HG03196 (cell line): ENCODE data around the gene CD6.

Experiments
- ATAC-seq: cut with Tn5 transposase; IDR thresholded peaks from one replicate; pipeline ENCODE4 v1.9.1; 2021; ENCODE audit not compliant: unreplicated experiment

The CD6 gene, protein sequence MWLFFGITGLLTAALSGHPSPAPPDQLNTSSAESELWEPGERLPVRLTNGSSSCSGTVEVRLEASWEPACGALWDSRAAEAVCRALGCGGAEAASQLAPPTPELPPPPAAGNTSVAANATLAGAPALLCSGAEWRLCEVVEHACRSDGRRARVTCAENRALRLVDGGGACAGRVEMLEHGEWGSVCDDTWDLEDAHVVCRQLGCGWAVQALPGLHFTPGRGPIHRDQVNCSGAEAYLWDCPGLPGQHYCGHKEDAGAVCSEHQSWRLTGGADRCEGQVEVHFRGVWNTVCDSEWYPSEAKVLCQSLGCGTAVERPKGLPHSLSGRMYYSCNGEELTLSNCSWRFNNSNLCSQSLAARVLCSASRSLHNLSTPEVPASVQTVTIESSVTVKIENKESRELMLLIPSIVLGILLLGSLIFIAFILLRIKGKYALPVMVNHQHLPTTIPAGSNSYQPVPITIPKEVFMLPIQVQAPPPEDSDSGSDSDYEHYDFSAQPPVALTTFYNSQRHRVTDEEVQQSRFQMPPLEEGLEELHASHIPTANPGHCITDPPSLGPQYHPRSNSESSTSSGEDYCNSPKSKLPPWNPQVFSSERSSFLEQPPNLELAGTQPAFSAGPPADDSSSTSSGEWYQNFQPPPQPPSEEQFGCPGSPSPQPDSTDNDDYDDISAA

GRCh38 chr11:60971520-60971919 is at the start of gene CD6:
Gene CD6 (plus strand): TSS chr11:60971680. CDS start chr11:60971866, 186 bp downstream.
- no peak for ATAC-seq

DNA sequence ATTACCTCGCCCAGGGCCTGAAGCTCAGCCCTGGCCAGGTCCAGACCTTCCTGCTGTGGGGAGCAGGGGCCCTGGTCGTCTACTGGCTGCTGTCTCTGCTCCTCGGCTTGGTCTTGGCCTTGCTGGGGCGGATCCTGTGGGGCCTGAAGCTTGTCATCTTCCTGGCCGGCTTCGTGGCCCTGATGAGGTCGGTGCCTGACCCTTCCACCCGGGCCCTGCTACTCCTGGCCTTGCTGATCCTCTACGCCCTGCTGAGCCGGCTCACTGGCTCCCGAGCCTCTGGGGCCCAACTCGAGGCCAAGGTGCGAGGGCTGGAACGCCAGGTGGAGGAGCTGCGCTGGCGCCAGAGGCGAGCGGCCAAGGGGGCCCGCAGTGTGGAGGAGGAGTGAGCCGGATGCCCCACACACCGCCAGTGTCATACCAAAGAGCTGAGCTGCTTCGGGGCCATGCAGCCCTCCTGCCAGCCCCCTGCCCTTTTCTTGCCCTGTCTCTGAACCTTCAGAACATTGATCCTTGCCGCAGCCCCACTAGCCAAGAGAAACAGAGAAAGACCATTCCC is 49.6 kb upstream of the CD6 start:
- no peak for ATAC-seq

- no peak for ATAC-seq
These were observed 48.6 kb upstream of the CD6 start for GRCh38 chr11:60922906-60923305.

DNA sequence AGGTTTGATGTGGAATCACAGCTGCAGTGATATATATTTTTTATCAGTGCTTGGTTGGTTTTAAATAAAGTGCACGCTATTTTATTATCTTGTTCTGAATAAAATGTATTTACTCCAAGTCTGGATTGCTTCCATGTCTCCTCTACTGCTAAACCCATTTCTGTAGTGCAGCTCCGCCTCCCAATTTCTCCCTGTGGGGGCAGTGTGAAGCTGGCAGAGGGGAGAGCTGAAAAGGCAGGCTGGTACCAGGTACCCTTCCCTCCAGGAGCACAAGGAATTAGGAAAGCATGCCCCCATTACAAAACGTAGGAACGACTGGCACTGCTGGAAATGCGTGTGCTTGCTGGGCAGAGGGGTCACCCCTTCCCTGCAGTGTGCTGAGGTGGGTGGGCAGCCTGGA is 48.2 kb upstream of the CD6 start:
- ATAC-seq: no peak

GRCh38 chr11:60923800-60924109 is 47.7 kb upstream of the CD6 start:
- no peak for ATAC-seq

GRCh38 chr11:60924110-60924905 is 47.2 kb upstream of the CD6 start, which contains the start of gene TMEM132A:
Gene TMEM132A (plus strand): TSS chr11:60924460. CDS start chr11:60924634, 174 bp downstream.
- ATAC-seq: no peak

DNA sequence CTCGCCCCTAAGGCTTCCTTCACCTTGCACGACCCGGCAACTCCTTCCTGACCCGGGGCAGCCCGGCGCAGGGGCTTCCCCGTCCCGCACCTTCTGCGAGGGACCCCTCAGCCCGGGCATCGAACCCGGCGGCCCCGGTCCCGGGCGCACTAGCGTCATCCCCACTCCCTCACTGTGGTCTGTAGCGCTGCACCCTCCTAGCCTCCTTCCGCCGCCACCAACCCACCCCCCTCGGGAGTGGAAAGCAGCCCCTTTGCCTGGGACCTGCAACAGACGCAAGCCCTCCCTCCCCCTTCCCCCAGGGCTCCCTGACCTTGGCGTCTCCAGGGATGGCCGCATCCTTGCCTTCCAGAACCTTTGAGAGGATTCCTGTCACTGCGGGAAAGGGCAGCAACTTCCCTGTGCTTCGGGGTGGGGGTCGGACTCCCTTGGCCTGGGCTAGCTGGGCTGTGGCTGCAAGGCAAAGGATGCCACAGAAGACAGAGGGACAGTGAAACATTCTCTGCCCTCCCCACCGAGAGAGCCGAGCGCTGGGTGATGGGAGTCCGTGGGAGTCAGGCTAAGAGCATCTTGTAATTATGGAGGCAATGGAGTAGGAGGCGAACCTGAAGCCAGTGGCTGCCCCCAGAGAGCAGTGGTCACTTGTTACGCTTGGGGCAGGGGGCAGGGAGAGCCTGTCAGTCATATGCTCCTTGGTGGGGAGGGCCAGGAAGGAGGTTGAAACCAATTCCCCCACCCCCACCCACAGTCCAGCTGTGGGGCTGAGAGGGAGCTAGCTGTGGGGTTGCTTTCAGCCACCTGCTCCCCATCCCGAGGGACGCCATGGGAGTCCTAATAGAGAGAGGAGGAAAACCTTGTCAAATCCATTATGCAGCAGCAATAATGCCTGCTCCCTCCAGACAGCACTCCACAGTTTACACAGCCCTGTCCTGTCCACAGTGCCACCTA is 46.3 kb upstream of the CD6 start:
- ATAC-seq: no peak

GRCh38 chr11:60925868-60926267 is 45.6 kb upstream of the CD6 start:
- no peak for ATAC-seq

DNA sequence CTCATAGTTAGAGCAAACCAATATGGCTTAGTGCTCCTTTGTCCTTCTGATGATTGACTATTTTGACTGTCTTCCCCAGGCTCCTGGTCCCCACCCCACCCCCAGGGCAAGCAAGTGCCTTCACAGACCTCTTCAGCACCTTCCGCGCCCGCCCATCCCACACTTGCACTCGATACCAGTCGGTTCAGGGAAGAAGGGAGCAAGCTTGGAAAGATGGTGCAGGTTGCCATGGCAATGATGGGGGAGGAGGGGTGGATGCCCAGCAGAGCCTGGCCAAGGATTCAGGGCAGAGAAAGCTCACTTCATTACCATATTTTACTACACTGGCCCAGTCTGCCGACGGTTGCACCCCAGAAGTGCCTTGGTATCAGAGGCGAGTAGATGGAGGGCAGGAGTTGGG is 45.0 kb upstream of the CD6 start:
- ATAC-seq: no peak

GRCh38 chr11:60927061-60927592 is 44.4 kb upstream of the CD6 start:
- no peak for ATAC-seq

- ATAC-seq: no peak
These were observed 43.9 kb upstream of the CD6 start for GRCh38 chr11:60927600-60927999.

DNA sequence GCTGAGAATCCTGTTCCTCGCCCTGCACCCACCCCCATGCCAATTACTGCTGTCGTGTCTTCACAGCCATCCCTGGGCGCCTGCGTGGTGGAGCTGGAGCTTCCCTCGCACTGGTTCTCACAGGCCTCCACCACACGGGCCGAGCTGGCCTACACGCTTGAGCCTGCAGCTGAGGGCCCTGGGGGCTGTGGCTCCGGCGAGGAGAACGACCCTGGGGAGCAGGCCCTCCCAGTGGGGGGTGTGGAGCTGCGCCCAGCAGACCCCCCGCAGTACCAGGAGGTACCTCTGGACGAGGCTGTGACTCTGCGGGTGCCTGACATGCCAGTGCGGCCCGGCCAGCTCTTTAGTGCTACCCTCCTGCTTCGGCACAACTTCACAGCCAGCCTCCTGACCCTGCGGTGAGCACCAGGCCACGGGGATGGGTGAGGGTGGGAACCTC is 42.9 kb upstream of the CD6 start:
- no peak for ATAC-seq

DNA sequence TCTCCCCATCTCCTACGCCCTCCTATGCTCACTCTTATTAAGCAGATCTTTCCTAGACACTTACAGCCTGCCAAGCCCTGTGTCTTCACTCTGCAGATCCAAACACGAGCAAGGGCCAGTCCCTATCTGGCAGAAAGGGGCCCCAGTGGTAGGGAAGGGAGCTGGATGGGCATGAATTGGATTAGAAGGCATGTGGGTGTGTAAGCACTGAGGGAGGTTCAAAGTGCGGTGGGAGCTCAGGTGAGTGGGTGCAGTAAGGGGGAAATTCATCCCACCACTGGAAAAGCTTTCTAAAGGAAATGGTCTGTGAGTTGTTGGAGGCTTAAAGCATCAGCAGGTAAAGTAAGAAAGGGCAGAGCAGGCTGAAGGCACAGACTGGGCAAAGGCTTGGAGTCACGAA is 41.7 kb upstream of the CD6 start:
- ATAC-seq: no peak

DNA sequence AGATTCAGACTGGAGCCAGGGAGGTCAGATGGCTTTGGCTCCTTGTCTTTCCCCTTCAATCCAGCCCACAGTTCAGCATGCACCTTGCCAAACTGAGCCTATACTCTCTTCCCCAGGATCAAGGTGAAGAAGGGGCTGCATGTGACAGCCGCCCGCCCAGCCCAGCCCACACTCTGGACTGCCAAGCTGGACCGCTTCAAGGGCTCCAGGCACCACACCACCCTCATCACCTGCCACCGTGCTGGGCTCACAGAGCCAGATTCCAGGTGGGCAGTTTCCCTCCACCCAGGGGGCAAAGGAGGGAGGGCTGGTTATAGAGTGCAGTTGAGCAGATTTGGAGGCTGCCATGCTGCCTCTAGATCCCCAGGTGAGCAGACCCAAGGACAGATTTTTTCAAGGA is 41.1 kb upstream of the CD6 start:
- no peak for ATAC-seq

DNA sequence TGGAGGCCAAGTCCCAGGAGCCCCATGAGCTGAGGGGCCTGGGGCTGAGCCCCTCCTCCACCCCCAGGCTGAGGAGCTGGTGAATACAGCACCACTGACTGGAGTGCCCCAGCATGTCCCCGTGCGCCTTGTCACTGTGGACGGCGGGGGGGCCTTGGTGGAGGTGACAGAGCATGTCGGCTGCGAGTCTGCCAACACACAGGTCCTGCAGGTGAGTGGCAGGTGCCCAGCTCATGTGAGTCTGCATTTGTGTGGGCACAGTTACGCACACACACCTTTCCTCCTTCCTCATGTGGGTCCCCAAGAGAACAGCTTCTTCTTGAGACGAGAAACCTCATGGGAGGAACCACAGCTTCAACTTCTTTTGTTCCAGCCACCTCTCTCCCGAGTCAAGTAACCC is 39.6 kb upstream of the CD6 start:
- ATAC-seq: no peak

GRCh38 chr11:60932605-60933356 is 38.7 kb upstream of the CD6 start:
- ATAC-seq: no peak

- ATAC-seq: no peak
These were observed 37.9 kb upstream of the CD6 start for GRCh38 chr11:60933416-60934123.

DNA sequence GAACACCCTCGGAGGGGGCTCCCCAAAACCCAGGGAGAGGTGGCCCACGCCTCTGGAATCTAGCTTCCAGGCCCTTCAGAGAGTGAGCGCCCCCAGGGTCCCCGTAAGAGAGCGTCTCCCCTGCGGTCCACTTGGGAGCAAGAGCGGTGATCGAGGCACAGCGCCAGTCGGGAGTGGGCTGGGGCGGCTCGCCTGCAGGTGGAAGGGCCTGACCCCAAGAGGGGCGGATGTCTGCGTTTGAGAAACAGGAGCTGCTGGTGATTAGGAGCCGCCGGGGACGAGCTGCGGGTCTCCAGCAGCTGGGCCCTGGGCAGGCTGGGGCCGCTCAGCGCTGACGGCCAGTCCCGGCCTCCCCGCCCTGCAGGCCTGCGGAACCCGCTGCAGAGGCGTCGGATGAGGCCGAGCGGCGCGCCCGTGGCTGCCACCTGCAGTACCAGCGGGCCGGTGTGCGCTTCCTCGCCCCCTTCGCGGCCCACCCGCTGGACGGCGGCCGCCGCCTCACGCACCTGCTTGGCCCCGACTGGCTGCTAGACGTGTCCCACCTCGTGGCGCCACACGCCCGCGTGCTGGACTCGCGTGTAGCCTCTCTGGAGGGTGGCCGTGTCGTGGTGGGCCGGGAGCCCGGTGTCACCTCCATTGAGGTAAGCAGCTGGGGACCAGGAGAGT is 37.2 kb upstream of the CD6 start:
- no peak for ATAC-seq
